Measurements from ENCODE around the gene QSOX1. TPM values are rescaled to one million over a fixed set of nuclear protein-coding genes. Genes with fewer than 3 reads are reported as not detected.

The QSOX1 gene
- total RNA-seq, 1 experiment from 2014 or later: 569 TPM

Other genes starting within 250 kb of the QSOX1 start
- gene CEP350, start 200.1 kb upstream of the QSOX1 start, total RNA-seq (2014; rRNA removed; shearing (Covaris generic); ENCODE audit: low replicate concordance): 17.5 and 168 TPM in 2 replicates
- 0.13 TPM in 1 of 2 replicates, not detected in the other for gene LHX4, start 75.4 kb downstream of the QSOX1 start, total RNA-seq (2014; rRNA removed; shearing (Covaris generic); ENCODE audit: low replicate concordance)

Measured in MG63 (cell line).